ENCODE results near the gene EIF6. TPM values are rescaled to one million over a fixed set of nuclear protein-coding genes. Genes with fewer than 3 reads are reported as not detected.
A peak's percentile ranks its signal among the peaks of the same experiment; 100 is the strongest.

Gene EIF6
- polyA plus RNA-seq, 12 donors, result 54.1 to 88.2 (median 63.3) TPM; not detected in 1

DNA sequence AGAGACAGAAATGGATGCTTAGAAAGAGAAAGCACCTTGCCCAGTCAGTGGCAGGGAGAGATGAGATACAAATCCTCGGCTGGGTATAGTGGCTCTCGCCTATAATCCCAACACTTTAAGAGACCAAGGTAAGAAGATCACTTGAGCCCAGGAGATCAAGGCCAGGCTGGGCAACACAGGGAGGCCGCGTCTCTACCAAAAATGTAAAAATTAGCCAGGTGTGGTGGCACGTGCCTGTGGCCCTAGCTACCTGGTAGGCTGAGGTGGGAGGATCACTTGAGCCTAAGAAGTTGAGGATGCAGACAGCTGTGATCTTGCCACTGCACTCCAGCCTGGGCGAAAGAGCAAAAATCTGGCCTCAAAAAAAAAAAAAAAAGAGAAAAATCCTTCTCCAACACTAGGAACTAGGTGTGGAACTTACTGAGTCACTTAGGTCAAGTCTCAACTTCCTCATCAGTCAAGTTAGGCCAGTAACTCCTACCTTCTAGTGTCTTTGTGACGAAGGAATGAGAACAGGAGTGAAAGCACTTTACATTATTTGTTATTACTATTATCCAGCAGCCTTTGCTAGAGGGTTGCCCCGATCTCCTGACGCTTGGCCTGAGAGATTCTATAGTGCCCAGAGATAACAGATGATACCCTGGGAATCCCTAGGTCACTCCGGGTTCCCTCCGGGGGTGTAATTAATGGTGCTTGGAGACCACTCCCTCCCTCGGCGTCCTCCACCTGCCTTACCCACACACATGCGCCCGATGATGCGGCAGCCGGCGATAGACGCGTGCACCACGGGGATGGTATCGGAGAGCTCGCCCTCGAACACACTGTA is 918 bp downstream of the EIF6 start:
- no peak for DNase-seq

DNA sequence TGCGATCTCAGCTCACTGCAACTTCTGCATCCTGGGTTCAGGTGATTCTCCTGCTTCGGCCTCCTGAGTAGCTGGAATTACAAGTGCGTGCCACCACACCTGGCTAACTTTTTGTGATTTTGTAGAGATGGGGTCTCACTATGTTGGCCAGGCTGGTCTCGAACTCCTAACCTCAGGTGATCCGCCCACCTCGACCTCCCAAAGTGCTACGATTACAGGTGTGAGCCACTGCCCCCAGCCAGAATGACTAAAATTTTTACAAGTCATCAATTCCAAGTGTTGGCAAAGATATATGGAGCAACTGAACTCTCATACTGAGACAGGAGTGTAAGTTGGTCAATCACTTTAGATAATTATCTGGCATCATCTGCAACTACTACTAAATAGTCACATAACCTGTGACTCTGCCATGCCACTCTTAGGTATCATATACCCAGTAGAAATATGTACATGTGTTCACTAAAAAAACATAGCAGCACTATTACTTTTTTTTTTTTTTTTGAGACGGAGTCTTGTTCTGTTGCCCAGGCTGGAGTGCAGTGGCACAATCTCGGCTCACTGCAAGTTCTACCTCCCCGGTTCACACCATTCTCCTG is 3.0 kb downstream of the EIF6 start:
- DNase-seq, result no peak

DNA sequence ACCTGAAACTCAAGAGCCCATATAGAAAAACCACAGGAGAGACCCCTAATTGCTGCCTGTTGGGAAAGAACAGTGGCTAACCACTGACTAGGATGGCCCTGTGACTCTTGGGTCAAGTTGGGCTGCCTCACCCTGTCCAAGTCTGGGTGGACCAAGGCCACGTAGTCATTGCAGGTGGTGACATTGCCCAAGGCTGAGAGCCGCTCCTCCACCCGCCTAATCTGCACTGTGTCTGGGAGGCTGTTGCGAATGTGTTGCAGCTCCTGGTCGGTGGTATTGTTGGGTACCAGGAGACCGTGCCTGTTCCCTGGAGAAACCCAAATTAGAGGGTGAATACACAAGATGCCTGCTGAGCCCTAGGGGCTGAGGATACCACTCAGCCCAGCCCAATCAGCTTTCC is 4.0 kb downstream of the EIF6 start:
- DNase-seq, result no peak

DNA sequence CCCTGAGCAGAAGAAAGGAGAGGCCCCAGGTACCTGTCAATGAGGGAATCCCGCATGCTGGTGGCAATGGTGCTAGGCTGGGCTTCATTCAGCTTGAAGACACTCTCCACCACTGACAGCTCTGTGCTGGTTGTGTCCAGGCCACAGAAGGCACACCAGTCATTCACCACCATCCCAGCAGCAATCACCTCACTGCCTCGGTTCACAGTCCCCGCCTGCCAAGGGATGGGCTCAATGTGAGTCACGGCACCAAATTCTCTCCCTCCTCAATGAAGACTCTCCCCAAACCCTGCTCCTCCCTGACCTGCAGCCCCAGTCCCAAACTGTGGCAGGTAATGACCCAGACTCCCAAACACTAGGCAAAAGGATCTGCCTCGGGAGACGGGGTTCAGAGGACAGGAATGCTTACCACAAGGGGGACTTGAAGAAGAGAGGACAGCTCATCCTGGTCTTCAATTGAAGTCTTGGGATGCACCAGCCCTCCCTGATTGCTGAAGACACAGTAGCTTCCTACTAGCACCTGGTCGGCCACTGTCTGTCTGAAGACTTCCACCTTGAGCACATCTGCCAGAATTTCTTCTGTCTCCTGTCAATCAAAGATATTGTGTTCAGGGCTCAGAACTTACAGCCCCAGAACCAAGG is 4.9 kb downstream of the EIF6 start:
- no peak for DNase-seq

DNA sequence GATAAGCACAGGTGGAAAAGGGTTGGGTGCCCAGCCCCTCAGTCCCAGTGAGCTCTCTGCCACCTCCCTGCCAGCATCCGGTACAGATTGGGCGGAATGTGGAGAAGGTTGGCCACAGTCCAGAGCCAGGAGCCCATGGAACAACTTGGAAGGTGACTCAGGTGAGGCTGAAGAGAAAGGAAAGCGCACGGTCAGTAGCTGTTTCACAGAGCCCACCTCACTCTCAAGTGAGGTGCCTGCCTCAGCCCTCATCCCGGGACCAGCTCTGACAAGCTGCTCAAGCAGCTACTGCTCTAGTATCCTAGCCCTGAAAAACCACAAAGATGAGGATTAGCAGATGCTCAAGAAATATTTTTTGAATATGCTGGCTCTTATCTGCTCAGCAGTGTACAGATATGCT is 5.5 kb downstream of the EIF6 start:
- DNase-seq, result no peak

DNA sequence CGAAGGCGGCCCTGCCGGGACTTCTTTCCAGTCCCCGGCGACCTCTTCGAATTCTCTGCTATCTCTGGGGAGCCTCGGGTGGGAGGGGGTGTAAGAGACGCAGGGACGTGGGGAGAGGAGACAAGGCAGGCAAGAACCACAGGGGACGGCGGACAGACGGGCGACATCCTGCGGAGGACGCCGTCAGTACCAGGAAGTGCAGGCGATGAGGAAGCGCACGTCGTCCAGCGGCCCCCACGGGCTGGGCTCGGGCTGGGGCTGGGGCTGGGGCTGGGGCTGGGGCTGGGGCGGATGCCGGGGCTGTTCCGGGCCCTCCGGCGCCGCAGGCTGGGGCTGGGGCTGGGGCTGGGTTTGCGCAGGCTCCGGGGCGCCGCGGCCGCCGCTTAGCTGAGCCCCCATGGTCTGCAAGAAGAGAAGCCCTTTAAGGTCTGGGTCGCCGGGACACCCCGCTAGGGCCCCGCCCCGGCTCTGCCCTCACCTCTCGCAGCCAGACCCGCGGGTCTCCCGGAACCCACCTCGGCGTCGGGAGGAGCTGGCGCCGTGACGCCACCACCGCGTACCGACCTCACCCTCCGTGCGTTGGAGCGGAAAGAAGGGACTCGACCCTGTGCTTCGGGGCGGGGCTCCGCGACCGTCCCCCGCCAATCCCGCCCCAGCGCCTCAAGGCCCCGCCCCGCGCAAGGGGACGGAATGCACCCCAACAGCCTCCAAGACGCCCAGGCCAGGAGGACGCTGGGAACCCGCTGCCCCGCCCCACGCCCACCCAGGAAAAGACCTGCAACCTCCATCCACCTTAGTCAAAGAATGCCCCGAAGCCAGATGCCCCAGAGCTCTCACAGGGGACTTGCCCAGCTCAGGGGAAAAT is 6.8 kb downstream of the EIF6 start, which contains the start of gene MMP24OS:
TSS of gene MMP24OS (minus strand) at position 592 of the 865 bp plus-strand sequence. CDS start at position 399, 193 bp downstream.
- peak; percentile 89 for DNase-seq

DNA sequence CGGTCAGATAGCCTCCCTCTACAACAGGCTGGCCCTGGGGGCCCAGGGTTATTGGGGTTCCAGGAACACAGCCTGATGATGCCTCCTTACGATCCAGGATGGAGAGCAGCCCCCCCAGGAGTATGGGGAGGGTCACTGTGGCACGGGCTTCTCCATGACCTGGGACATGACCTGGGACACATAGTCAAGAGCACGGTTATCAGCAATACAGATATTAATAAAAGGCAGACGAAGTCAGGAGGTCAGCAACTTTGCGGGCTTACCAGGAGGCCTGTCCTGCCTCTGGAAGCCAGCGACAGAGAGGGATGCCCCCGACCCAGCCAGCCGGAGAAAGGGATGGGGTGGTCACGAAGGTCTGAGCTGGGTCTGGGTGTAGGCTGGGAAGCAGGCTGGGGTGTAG is 7.4 kb downstream of the EIF6 start:
- no peak for DNase-seq

DNA sequence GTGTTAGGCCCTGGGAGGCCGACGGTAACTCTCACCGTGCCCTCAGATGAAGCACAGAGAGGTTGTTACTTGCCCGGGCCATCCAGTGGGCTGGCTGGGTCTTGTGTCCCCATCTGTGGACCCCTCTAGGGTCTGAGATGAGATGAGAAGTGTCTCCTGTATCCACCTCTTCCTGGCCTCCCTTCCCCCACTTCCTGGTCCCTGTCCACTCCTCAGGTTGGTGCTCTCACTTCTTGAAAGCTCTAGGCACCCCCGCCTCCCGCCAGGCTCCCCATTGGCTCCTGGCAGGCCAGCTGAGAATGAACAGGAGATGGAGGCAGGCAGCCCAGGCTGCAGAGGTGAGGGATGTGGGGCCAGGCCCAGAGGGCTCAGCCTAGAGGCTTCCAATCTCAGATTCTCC is 8.2 kb downstream of the EIF6 start:
- DNase-seq, result no peak

DNA sequence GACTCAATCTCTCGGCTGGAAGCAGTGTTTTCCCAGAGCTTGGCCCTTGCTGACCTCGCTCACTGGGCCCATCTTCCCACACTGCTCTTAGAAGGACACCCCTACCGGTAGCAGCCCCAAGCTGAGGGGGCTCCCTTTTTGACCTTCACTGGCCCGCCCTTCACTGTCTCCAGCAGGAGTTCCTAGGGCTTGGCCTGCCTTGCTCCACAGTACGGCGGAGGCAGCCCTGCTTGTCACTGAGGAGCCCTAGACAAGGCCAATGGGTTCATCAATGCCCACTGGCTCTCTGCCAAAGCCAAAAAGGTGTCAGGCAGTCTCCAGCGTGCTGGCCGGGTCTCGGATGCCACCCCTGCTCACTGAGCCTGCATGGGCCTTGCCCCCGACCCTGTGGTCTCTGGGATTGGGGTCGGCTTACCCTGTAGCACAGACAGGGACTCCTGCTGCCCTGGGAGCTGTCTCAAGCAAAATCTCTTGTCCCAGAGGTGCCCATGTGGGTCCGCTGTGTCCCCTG is 8.8 kb downstream of the EIF6 start:
- DNase-seq, result no peak

DNA sequence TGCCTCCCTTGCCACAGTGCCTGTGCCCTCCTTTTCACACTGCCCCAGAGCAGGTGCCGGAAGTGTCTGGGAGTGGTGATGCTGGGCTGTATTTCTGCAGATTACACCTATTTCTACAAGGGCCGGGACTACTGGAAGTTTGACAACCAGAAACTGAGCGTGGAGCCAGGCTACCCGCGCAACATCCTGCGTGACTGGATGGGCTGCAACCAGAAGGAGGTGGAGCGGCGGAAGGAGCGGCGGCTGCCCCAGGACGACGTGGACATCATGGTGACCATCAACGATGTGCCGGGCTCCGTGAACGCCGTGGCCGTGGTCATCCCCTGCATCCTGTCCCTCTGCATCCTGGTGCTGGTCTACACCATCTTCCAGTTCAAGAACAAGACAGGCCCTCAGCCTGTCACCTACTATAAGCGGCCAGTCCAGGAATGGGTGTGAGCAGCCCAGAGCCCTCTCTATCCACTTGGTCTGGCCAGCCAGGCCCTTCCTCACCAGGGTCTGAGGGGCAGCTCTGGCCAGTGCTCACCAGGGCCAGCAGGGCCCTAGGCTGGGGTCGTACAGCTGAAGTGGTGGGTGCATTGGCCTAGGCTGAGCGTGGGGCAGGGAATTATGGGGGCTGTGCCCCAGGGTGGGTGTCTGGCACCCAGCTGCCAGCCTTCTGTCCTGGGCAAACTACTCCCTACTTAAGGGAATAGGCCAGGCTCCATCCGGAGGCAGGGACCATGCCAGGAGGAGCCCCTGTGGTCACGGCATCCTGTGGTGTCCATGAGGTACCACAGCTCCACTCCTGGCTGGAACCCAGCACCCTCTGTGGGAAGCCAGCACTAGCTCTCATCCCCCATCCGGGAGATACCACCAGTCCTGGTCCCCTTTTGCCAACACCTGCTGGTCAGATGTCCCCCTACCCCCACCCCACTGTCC is 10.1 kb downstream of the EIF6 start:
- DNase-seq, result no peak

DNA sequence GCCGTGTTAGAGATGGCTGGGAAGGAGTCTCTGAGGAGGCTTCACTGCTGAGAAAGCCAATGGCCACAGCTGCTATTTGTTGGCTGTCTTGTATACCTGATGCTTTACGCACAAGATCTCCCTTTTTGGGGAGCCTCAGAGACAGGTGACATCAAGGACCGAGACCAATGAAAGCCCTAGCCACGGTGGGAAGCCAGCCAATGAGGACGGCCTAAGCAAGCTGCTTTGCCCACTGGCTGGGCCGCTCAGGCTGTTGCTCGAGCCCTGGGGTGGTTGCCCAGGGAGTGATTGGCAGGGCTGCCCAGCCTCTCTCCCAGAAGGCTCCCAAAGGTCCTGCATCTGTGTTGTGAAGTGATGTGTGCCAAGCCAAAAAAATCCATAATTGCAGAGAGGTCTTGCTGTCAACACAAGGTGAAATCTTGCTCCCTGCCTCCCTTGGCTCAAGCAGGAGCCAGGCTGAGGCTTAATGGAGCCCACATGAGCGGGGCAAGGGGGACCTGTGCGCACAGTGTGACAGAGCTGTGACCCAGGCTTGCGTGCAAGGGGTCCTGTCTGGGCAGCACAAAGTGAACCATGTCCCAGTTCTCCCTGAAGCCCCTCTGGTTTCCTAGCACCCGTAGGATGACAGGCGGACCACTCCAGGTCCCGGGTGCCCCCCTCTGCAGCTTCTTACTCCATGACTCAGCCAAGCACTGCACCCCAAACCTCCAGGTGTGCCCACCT is 11.0 kb downstream of the EIF6 start:
- DNase-seq, result no peak

DNA sequence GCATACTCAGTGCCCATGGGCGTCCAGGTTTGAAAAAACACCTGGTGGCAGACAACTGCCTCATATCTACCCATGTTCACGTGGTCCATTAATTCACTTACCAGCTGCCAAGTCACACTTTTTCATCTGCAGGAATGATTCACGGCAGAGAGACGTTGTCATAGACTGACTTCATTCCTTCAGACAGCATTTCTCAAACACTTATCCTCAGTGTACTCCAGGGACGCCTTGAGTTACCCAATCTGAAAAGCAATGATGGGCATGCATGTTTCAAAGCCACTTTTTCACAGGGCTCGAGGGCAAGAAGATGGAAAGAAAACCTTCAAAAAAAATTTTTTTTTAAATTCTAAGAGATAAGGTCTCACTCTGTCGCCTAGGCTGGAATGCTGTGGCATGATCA is 12.7 kb downstream of the EIF6 start:
- no peak for DNase-seq

DNA sequence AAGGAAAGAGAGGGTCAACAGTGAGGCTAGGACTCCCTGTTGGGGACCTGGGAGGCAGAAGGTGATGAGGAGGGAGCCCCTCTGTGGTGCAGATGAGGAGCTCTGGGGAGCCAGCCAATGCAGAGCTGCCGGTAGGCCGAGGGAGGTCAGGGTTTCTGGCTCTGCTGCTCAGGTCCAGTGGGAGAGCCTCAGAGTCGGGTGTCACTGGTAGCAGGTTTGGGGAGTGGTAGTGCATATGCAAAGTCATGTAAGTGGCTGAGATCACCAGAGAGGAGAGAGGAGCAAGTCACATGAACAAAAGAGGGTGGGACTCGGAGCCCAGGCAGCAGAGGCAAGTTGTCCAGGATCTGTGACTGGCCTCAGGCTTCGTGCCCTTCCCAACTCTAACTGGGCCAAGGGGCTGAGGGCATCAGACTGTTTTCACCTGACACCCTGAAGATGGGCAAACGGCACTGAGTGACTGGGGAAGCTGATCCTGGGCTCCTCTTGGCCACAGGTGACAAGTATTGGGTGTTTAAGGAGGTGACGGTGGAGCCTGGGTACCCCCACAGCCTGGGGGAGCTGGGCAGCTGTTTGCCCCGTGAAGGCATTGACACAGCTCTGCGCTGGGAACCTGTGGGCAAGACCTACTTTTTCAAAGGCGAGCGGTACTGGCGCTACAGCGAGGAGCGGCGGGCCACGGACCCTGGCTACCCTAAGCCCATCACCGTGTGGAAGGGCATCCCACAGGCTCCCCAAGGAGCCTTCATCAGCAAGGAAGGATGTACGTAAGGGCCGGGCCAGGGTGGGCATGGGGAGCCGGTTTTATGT is 13.3 kb downstream of the EIF6 start:
- no peak for DNase-seq

DNA sequence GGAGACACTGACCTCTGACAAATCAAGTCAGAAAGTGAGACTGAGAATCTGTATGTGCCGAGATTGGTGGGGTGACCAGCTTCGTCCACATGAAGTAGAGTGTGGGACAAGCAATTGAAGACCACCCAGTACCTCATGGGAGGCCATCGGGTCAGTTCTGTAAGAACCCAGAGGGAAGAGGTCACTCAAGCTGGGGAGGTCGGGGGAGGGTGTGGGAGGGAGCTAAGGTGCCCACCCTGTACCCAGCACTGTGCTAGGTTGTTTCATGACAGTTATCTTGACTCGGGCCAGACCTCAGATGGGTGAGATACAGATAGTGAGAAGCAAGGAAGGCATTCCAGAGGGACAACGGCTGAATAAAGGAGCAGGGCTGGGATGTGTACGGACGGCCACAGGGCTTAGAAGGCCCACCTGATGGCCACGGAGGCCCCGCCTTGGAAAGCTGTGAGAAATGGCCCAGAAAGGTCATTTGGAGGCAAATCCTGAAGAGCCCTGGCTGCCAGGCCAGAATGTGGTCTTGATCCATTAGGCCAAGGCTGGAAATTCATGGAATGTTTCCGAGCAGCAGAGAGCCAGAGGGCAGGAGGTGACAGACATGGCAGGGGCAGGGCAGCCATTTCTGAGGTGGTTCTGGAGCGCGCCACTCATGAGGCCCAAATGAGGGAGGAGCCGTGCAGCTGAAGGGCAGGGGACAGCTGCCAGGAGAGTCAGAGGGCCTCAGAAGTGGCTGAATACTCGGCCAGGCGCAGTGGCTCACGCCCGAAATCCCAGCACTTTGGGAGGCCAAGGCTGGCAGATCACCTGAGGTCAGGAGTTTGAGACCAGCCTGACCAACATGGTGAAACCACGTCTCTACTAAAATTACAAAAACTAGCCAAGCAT is 14.3 kb downstream of the EIF6 start:
- no peak for DNase-seq

DNA sequence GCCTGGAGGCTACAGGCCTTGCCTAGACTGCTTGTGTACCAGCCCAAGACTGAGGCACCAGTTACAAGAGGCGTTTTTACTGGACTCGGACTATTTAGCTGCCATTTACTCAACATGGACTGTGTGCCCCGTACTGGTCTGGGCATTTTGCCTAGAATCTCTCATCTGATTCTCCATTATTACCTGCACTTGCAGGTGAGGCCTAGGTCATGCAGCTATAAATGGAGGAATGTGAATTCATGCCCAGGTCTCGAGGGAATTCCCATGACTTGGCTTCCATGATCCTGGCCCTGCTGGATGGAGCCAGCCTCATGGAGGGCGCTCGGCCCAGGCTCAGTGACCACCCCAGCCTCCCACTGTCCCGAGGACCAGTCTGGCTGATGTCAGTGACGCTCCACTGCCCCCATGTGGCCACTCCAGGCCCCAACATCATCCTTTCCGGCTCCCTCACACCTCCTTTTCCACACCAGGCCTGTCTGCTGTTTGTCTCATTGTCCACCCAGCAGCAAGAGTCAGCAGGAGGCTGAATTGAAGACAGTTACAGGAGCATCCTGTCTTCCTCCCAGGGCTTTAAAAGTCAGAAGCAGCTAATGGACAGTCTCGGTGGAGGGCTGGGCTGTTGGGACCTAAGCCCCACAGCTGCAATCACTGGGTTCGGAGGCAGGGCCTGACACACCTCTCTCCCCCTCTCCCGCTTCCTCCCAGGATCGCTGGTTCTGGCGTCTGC is 15.4 kb downstream of the EIF6 start:
- peak; percentile 54 for DNase-seq

DNA sequence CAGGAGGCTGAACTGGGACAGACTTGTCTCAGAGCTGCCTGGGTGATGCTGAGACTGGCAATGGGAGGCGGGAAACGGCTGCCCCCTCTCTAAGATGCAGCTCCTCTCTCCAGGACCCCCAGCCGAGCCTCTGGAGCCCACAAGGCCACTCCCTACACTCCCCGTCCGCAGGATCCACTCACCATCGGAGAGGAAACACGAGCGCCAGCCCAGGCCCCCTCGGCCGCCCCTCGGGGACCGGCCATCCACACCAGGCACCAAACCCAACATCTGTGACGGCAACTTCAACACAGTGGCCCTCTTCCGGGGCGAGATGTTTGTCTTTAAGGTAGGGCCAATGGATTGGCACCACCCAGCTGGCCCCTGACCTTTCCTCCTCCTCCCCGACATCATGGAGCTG is 17.5 kb downstream of the EIF6 start:
- DNase-seq, result no peak

DNA sequence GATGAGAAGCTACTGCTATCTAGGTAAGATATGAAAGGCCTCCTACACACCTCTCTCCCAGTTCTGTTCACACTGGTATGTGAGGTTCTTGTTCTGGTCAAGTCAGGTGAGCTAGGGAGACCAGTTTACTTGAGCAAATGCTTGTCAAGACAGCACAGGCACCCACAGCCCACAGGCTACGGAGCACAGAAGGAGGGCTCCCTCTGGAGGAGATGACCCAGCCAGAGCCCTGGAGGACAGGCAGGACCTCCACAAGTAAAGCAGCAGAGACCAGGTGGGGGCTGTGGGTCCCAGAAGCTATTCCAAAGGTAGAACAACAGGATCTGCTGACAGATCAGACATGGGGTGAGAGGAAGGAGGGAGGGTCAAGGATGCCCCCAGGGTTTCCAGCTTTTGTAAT is 19.8 kb downstream of the EIF6 start:
- DNase-seq, result no peak

All from muscle of arm (tissue), 12 donors.